GM12891 (cell line): ENCODE data around the gene CACNA1A.

Experiments
- DNase-seq: peaks from one replicate; pipeline ENCODE4 v3.0.0; 2011; ENCODE audit warnings: low spot score; ENCODE audit not compliant: insufficient read length
- FAIRE-seq: peaks from 2 replicates; lab custom pipeline; 2011; peaks lifted over from hg19 to GRCh38; lab: Jason Lieb, UNC
- PAX5 ChIP-seq: IDR thresholded peaks from 2 replicates; pipeline ENCODE4 v1.6.1; 2011; ENCODE audit warnings: low read length, moderate library complexity, mild to moderate bottlenecking; ENCODE audit not compliant: insufficient read depth, severe bottlenecking
- POLR2A ChIP-seq: IDR thresholded peaks from 2 replicates; pipeline ENCODE4 v1.6.1; 2011; ENCODE audit warnings: low read depth, low read length, control low read depth
- POLR2AphosphoS5 ChIP-seq: IDR thresholded peaks from 2 replicates; pipeline ENCODE4 v1.6.1; 2011; ENCODE audit warnings: low read depth, low read length, control low read depth
- POU2F2 ChIP-seq: IDR thresholded peaks from 2 replicates; pipeline ENCODE4 v1.6.1; 2011; ENCODE audit warnings: low read depth, mild to moderate bottlenecking, control low read depth, low read length, moderate library complexity
- SPI1 ChIP-seq: IDR thresholded peaks from 2 replicates; pipeline ENCODE4 v1.6.1; 2011; ENCODE audit warnings: low read depth, low read length, control low read depth
- TAF1 ChIP-seq: IDR thresholded peaks from 2 replicates; pipeline ENCODE4 v1.6.1; 2011; ENCODE audit warnings: low read depth, low read length, control low read depth

CACNA1A gene

GRCh38 chr19:13164343-13165161 lies 341.7 kb downstream of the CACNA1A start:
- TF ChIP-seq POLR2AphosphoS5 (no peak), POLR2A (no peak), PAX5 (no peak), POU2F2 (no peak), TAF1 (no peak), SPI1 (peak; percentile 52; the same call in 1 of the 2 replicates)
- DNase-seq (no peak), FAIRE-seq (no peak)

DNA sequence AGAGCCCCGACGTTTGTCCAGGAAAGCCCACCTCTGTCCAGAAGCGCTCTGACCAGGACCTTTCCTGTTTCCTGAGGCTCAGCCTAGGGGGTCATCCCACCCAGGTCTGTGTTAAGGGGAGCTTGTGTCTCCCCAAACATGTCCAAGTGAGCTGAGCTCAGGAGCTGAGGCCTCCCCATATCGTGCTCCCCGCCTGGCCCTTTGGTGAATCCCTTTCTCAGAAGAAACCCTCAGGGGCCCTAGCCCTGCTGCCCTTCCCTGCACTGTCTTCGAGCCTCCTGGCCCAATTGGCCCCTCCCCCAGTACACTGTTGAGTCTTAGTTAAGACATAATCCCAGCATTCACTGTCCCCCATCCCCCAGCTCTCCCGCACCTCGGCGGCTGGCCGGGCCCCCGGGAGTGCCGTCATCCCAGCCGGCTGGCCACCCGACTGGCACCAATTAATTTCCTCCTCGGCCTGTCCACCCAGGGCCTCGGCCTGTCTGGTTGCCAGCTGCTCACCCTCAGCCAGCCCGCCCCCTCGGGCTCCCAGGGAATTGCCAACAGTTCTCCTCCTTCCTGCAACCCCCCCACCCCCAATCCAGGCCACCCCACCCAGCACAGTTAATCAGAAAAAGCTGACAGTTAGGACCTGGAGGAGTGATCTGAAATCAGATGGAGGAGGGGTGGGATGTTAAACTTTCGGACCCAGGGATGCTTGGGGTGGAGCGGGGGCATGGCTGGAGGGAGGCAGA lies 342.5 kb downstream of the CACNA1A start:
- no peak for DNase-seq
- no peak for FAIRE-seq
- TF ChIP-seq PAX5 (no peak), POLR2AphosphoS5 (no peak), SPI1 (no peak), POU2F2 (no peak), POLR2A (no peak), TAF1 (no peak)

GRCh38 chr19:13162724-13163608 lies 343.3 kb downstream of the CACNA1A start:
- TF ChIP-seq POU2F2 (peak; percentile 94), POLR2AphosphoS5 (no peak), TAF1 (0 out of 2 replicates have a peak, but pooled peaks have one; percentile 12)
- DNase-seq (no peak), FAIRE-seq (peak; percentile 89)

GRCh38 chr19:13160557-13160956 lies 345.7 kb downstream of the CACNA1A start:
- TF ChIP-seq SPI1, result no peak
- no peak for TF ChIP-seq PAX5
- TF ChIP-seq TAF1, result no peak
- no peak for TF ChIP-seq POLR2AphosphoS5
- no peak for TF ChIP-seq POU2F2
- no peak for TF ChIP-seq POLR2A
- FAIRE-seq, result no peak
- no peak for DNase-seq

GRCh38 chr19:13159713-13160112 lies 346.6 kb downstream of the CACNA1A start:
- TF ChIP-seq PAX5 (no peak), POU2F2 (no peak), TAF1 (no peak), SPI1 (no peak), POLR2AphosphoS5 (no peak), POLR2A (no peak)
- no peak for FAIRE-seq
- no peak for DNase-seq
